Uterus (tissue), 2 donors: ENCODE results near the gene OR52B6.

Experiments
- CTCF ChIP-seq, 4 experiments: fragments of 200-600 bp in 2 of 4; fragments of 450-650 bp in 2 of 4; sonication (generic) in 2 of 4; IDR thresholded peaks; one replicate each; pipeline ENCODE4 v1.5.1; 2016 to 2019; ENCODE audit warnings: antibody characterized with exemption in 4 of 4, mild to moderate bottlenecking in 2 of 4, moderate library complexity in 1 of 4
- POLR2A ChIP-seq, 2 donors: fragments of 450-650 bp; IDR thresholded peaks; one replicate each; pipeline ENCODE4 v1.6.1; 2016; ENCODE audit warnings: antibody characterized with exemption in 2 of 2, mild to moderate bottlenecking in 1 of 2, moderate library complexity in 1 of 2

- TF ChIP-seq CTCF (IDR thresholded peaks at IDR 0.05) = no peak
- TF ChIP-seq POLR2A (IDR thresholded peaks at IDR 0.05) = no peak
These were observed 32.7 kb upstream of the OR52B6 start for GRCh38 chr11:5547982-5548381.
